Ovary (tissue), 9 donors: Measurements from ENCODE around the gene TRMO. TPM values are rescaled to one million over a fixed set of nuclear protein-coding genes. Genes with fewer than 3 reads are reported as not detected.

Experiments
- DNase-seq, 5 donors: peaks; one replicate each; pipeline ENCODE4 v3.0.0-alpha.2; 2019 to 2020
- H3K27ac ChIP-seq, 2 donors: fragments of 200-600 bp; one replicate each; pipeline versions ENCODE4 v1.5.1 to v1.8.0; 2019 to 2022
- H3K27me3 ChIP-seq: fragments of 200-600 bp; one replicate; pipeline ENCODE4 v1.8.0; 2022
- H3K36me3 ChIP-seq: fragments of 200-600 bp; sonication (generic); one replicate; pipeline ENCODE4 v1.5.1; 2019
- H3K4me1 ChIP-seq: one replicate; pipeline ENCODE4 v1.8.1; 2013; ENCODE audit warnings: mild to moderate bottlenecking, moderate library complexity; ENCODE audit not compliant: insufficient read depth
- H3K4me3 ChIP-seq: fragments of 200-600 bp; sonication (generic); one replicate; pipeline ENCODE4 v1.5.1; 2017
- H3K9me3 ChIP-seq, 2 donors: fragments of 200-600 bp in 1 of 2; sonication (generic) in 1 of 2; one replicate each; pipeline versions ENCODE4 v1.5.1 to v1.8.1; 2013 to 2019; ENCODE audit warnings: mild to moderate bottlenecking in 1 of 2, moderate library complexity in 1 of 2
- CTCF ChIP-seq, 3 donors: fragments of 450-650 bp in 2 of 3; fragments of 200-600 bp in 1 of 3; IDR thresholded peaks; one replicate each; pipeline versions ENCODE4 v1.5.1 to v1.8.0; 2016 to 2022; ENCODE audit warnings: antibody characterized with exemption in 3 of 3, mild to moderate bottlenecking in 1 of 3
- EP300 ChIP-seq: sonication (generic); formaldehyde crosslinking; IDR thresholded peaks from one replicate; pipeline ENCODE4 v1.6.1; 2017; ENCODE audit warnings: antibody characterized with exemption
- POLR2A ChIP-seq: fragments of 450-650 bp; IDR thresholded peaks from one replicate; pipeline ENCODE4 v1.6.1; 2017; ENCODE audit warnings: antibody characterized with exemption, mild to moderate bottlenecking, moderate library complexity
- WGBS, 3 donors: extraction: QIAGEN DNeasy Blood & Tissue Kit in 1 of 3; methylation state at CpG; one replicate each; pipeline versions ENCODE4 v1.1.5 to v1.1.7; 2013 to 2017; 5-methylcytosine and 5-hydroxymethylcytosine counted together
- intact Hi-C, 4 donors: fragments of 100-400 bp; cut with DNase I; formaldehyde crosslinking; loops; one replicate each; pipeline versions ENCODE4 v1.11.0 to v1.15.1; 2022 to 2023
- polyA plus RNA-seq, 2 donors: library from polyadenylated mRNA; stranded (reverse); fragments of 200-250 nt in 1 of 2; fragments of 350-450 nt in 1 of 2; fragmentation: Illumina TruSeq in 1 of 2; extraction: RNeasy Lipid Tissue Mini Kit (QIAGEN cat#74804) in 1 of 2; gene quantifications; one replicate each; pipeline ENCODE4 v1.2.3, GENCODE V29; 2013 to 2014
- total RNA-seq, 7 donors: library from RNA; depleted of rRNA in 2 of 7; stranded (reverse); fragments of >200 nt in 2 of 7; fragmentation: NEBNext Ultra II Directional in 3 of 7; extraction: Animal tissue kit (Norgen Biotek cat#: 25700) in 3 of 7; gene quantifications; one replicate each; pipeline versions ENCODE4 v1.1.0 to v1.2.4, GENCODE V29; 2016 to 2023
- donor health status: DM: no; HTN: no; CAD: no; lungs with moderate emphysema.
- donor health status: DM: no; HTN: no; CAD: no.
- donor health status: Bipolar disorder and iron deficiency.
- donor health status: DM: yes; HTN: yes; CAD: no.
- donor health status: DM: no; HTN: no; CAD: no.
- donor health status: DM: yes; HTN: yes; CAD: no.

TRMO gene
- total and polyA plus RNA-seq, 9 donors: 11.5 to 25.3 (median 15.3) TPM

GRCh38 chr9:97907046-97907445, 15.3 kb downstream of the TRMO start:
- Histone ChIP-seq H3K36me3 (no peaks in the 10 kb centered on the region), H3K4me1 (no peaks in the 10 kb centered on the region), H3K4me3 (no peak overlapping the region), H3K9me3 (no peaks in the 10 kb centered on the region), H3K27me3 (no peaks in the 10 kb centered on the region), H3K27ac (no peak overlapping the region)
- intact Hi-C loops: no loop called here
- no peak for DNase-seq
- TF ChIP-seq POLR2A: no peak
- TF ChIP-seq CTCF (IDR thresholded peaks at IDR 0.05): no peak
- TF ChIP-seq EP300: no peak
- WGBS, 3 donors: 85 to 89% (median 87%) methylated on average over 3 of the region's 3 CpGs

GRCh38 chr9:97906236-97906831, 16.0 kb downstream of the TRMO start:
- Histone ChIP-seq H3K36me3 (no peaks in the 10 kb centered on the region), H3K27ac (no peak overlapping the region), H3K4me3 (no peak overlapping the region), H3K4me1 (no peaks in the 10 kb centered on the region), H3K27me3 (no peaks in the 10 kb centered on the region), H3K9me3 (no peaks in the 10 kb centered on the region)
- 81 to 91% (median 86%) methylated on average over 12 of the region's 12 CpGs for WGBS, 3 donors
- no peak for DNase-seq
- TF ChIP-seq EP300 (no peak), POLR2A (no peak), CTCF (IDR thresholded peaks at IDR 0.05) (no peak)
- intact Hi-C loops: no loop called here

- intact Hi-C loops: no loop called here
- TF ChIP-seq EP300 (no peak), CTCF (IDR thresholded peaks at IDR 0.05) (no peak), POLR2A (no peak)
- H3K27me3 ChIP-seq: no peaks in the 10 kb centered on the region
- H3K9me3 ChIP-seq: no peaks in the 10 kb centered on the region
- no peak overlapping the region for H3K27ac ChIP-seq
- WGBS, 3 donors: 93 to 97% (median 97%) methylated on average over 2 of the region's 2 CpGs
- no peaks in the 10 kb centered on the region for H3K36me3 ChIP-seq
- no peaks in the 10 kb centered on the region for H3K4me1 ChIP-seq
- no peak for DNase-seq
- no peak overlapping the region for H3K4me3 ChIP-seq
Measured at GRCh38 chr9:97905228-97905627, 17.1 kb downstream of the TRMO start.

- Histone ChIP-seq H3K4me3 (no peak overlapping the region), H3K27ac (no peak overlapping the region), H3K4me1 (no peaks in the 10 kb centered on the region), H3K36me3 (no peaks in the 10 kb centered on the region), H3K9me3 (no peaks in the 10 kb centered on the region), H3K27me3 (no peaks in the 10 kb centered on the region)
- intact Hi-C loops: no loop called here
- WGBS, 3 donors: 94 to 96% (median 94%) methylated on average over 9 of the region's 9 CpGs
- TF ChIP-seq EP300 (no peak), CTCF (IDR thresholded peaks at IDR 0.05) (no peak), POLR2A (no peak)
- no peak for DNase-seq
Measured at GRCh38 chr9:97904725-97905124, 17.6 kb downstream of the TRMO start.
